WTC11 (cell line): Measurements from ENCODE around the gene DDOST. TPM values are rescaled to one million over a fixed set of nuclear protein-coding genes. Genes with fewer than 3 reads are reported as not detected.

Experiments used
- ATAC-seq: fragments of 200-7000 bp; cut with Tn5 transposase; 2 replicates; pipeline ENCODE4 v1.10.0; 2021; ENCODE audit warnings: mild to moderate bottlenecking, moderate library complexity
- CTCF ChIA-PET: fragments of 300-600 bp; sonication (Branson Sonifier 250); formaldehyde crosslinking; loops from one replicate; lab custom pipeline; 2021; ENCODE audit warnings: antibody characterized with exemption; lab: Charles Lee
- POLR2A ChIA-PET: fragments of 350-600 bp; sonication (Branson Sonifier 250); formaldehyde crosslinking; loops from one replicate; lab custom pipeline; 2021; ENCODE audit warnings: antibody characterized with exemption; lab: Charles Lee
- DNase-seq: peaks from one replicate; pipeline ENCODE4 v3.0.0; 2021; ENCODE audit warnings: low spot score
- H3K27ac Mint-ChIP-seq: 2 replicates; pipeline ENCODE4 v1.8.0; 2021; ENCODE audit warnings: mixed read lengths
- H3K27me3 Mint-ChIP-seq: 2 replicates; pipeline ENCODE4 v1.8.0; 2021; ENCODE audit warnings: low read depth, mild to moderate bottlenecking, moderate library complexity, mixed read lengths
- H3K36me3 Mint-ChIP-seq: 2 replicates; pipeline ENCODE4 v1.8.0; 2021; ENCODE audit warnings: mixed read lengths
- H3K4me1 Mint-ChIP-seq: 2 replicates; pipeline ENCODE4 v1.8.0; 2022; ENCODE audit warnings: mixed read lengths
- H3K4me3 Mint-ChIP-seq: 2 replicates; pipeline ENCODE4 v1.8.0; 2021; ENCODE audit warnings: mild to moderate bottlenecking, moderate library complexity, mixed read lengths
- H3K9me3 Mint-ChIP-seq: 2 replicates; pipeline ENCODE4 v1.8.0; 2021; ENCODE audit warnings: mixed read lengths
- ATF1 ChIP-seq: sonication (generic); formaldehyde crosslinking; IDR thresholded peaks from 2 replicates; pipeline ENCODE4 v1.8.1; 2023; ENCODE audit warnings: mild to moderate bottlenecking, moderate library complexity, missing genetic modification reagents
- CREM ChIP-seq: sonication (generic); formaldehyde crosslinking; IDR thresholded peaks from 2 replicates; pipeline ENCODE4 v1.8.1; 2022; ENCODE audit warnings: mild to moderate bottlenecking, missing genetic modification reagents, moderate library complexity
- CTCF ChIP-seq: fragments of 200-600 bp; IDR thresholded peaks from 2 replicates; pipeline ENCODE4 v1.8.0; 2022; ENCODE audit warnings: antibody characterized with exemption
- ELF4 ChIP-seq: sonication (generic); formaldehyde crosslinking; IDR thresholded peaks from 2 replicates; pipeline ENCODE4 v1.8.1; 2022; ENCODE audit warnings: low read depth, mild to moderate bottlenecking, moderate library complexity, missing genetic modification reagents
- ETV6 ChIP-seq: sonication (generic); formaldehyde crosslinking; IDR thresholded peaks from 2 replicates; pipeline ENCODE4 v1.8.1; 2022; ENCODE audit warnings: mild to moderate bottlenecking, missing genetic modification reagents
- GTF2I ChIP-seq: fragments of 250-450 bp; sonication (Bioruptor Pico); conservative IDR thresholded peaks from 2 replicates; pipeline ENCODE4 v1.4.0; 2021; ENCODE audit warnings: mild to moderate bottlenecking
- HMGA2 ChIP-seq: fragments of 250-450 bp; sonication (Bioruptor Pico); IDR thresholded peaks from 2 replicates; pipeline ENCODE4 v1.4.0; 2021; ENCODE audit warnings: mild to moderate bottlenecking, moderate library complexity
- JUN ChIP-seq: sonication (generic); formaldehyde crosslinking; IDR thresholded peaks from 2 replicates; pipeline ENCODE4 v1.8.0; 2023; ENCODE audit warnings: mild to moderate bottlenecking, missing genetic modification reagents
- MXD4 ChIP-seq: fragments of 250-450 bp; sonication (Bioruptor Pico); IDR thresholded peaks from 2 replicates; pipeline ENCODE4 v1.8.0; 2021; ENCODE audit warnings: mild to moderate bottlenecking, moderate library complexity, borderline replicate concordance
- NR1H2 ChIP-seq: sonication (generic); formaldehyde crosslinking; IDR thresholded peaks from 2 replicates; pipeline ENCODE4 v1.9.0; 2021; ENCODE audit warnings: mild to moderate bottlenecking, moderate library complexity, missing genetic modification reagents
- RELA ChIP-seq: sonication (generic); formaldehyde crosslinking; IDR thresholded peaks from 2 replicates; pipeline ENCODE4 v1.8.1; 2022; ENCODE audit warnings: missing genetic modification reagents, mild to moderate bottlenecking, borderline replicate concordance
- SOX15 ChIP-seq: fragments of 250-450 bp; sonication (Bioruptor Pico); IDR thresholded peaks from 2 replicates; pipeline ENCODE4 v1.9.0; 2021; ENCODE audit warnings: mild to moderate bottlenecking
- SP1 ChIP-seq: sonication (generic); formaldehyde crosslinking; conservative IDR thresholded peaks from 2 replicates; pipeline ENCODE4 v1.8.1; 2022; ENCODE audit warnings: missing genetic modification reagents
- TEAD4 ChIP-seq: sonication (generic); formaldehyde crosslinking; IDR thresholded peaks from 2 replicates; pipeline ENCODE4 v1.8.0; 2022; ENCODE audit warnings: mild to moderate bottlenecking, missing genetic modification reagents
- ZNF396 ChIP-seq: fragments of 250-450 bp; sonication (Bioruptor Pico); IDR thresholded peaks from 2 replicates; pipeline ENCODE4 v1.8.0; 2021; ENCODE audit warnings: mild to moderate bottlenecking, moderate library complexity, borderline replicate concordance
- ZNF416 ChIP-seq: fragments of 250-450 bp; sonication (Bioruptor Pico); IDR thresholded peaks from 2 replicates; pipeline ENCODE4 v1.9.0; 2021; ENCODE audit warnings: mild to moderate bottlenecking, inconsistent platforms
- total RNA-seq: library from RNA; stranded (reverse); gene quantifications from 3 replicates; pipeline ENCODE4 v1.2.3, GENCODE V29; 2021
- TF ChIP-seq, protein P1 (sequence below): fragments of 250-450 bp; sonication (Bioruptor Pico); IDR thresholded peaks from 2 replicates; pipeline ENCODE4 v1.9.0; 2021; ENCODE audit warnings: mild to moderate bottlenecking, borderline replicate concordance
- TF ChIP-seq, protein P2 (sequence below): sonication (generic); formaldehyde crosslinking; IDR thresholded peaks from 2 replicates; pipeline ENCODE4 v1.8.0; 2022; ENCODE audit warnings: mild to moderate bottlenecking, missing genetic modification reagents
- TF ChIP-seq, protein P3 (sequence below): sonication (generic); formaldehyde crosslinking; IDR thresholded peaks from 2 replicates; pipeline ENCODE4 v1.8.1; 2023; ENCODE audit warnings: mild to moderate bottlenecking, moderate library complexity, missing genetic modification reagents
- TF ChIP-seq, protein P4 (sequence below): sonication (generic); formaldehyde crosslinking; IDR thresholded peaks from 2 replicates; pipeline ENCODE4 v1.8.0; 2022; ENCODE audit warnings: mild to moderate bottlenecking, missing genetic modification reagents

DDOST gene
- total RNA-seq, 1 experiment from 2014 or later: 300 TPM

DNA sequence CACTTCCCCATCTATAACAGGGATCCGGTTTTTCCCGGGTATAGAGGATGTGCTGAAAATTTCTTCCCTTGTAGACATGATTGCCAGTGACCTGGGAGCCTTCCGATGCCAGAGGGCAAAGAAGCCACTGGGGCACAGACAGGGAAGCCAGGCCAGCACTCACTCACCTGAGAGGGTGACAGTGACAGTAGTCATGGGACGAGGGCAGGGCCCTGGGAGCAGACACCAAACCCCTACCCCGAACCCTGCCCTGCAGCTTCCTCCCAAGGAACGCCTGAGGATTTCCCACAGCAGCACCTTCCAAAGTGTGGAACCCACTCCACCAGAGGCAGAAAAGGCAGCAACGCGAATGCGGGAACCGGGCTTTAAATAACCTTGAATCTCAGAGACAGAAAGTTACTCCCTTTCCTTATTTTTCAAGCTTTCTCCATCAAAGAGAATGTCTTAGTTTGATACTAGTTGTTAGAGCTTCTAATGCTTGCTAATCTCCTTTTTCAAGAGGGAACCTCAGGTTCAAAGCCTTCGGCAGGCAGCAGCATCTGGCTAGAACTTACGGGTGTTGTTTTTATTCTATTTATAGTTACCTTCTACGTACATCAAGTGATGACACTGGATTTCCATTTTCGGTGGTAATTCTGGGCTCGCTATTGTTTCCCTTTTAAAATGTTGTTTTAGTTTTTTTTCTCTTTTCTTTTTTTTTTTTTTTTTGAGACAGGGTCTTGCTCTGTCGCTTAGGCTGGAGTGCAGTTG lies 2.8 kb downstream of the DDOST start:
- CTCF ChIA-PET: no interaction called here
- Mint-ChIP-seq H3K27ac (no peak overlapping the region), H3K4me1 (peaks cover 22% of the 10 kb centered on the region), H3K4me3 (no peak overlapping the region), H3K27me3 (no peaks in the 10 kb centered on the region)
- TF ChIP-seq NR1H2 (CRISPR knock-in tag) (no peak), CTCF (no peak), HMGA2 (CRISPR knock-in tag) (no peak), CREM (CRISPR knock-in tag) (no peak), ZNF396 (CRISPR knock-in tag) (no peak), SP1 (CRISPR knock-in tag) (no peak), MXD4 (no peak)
- TF ChIP-seq, protein P1, sequence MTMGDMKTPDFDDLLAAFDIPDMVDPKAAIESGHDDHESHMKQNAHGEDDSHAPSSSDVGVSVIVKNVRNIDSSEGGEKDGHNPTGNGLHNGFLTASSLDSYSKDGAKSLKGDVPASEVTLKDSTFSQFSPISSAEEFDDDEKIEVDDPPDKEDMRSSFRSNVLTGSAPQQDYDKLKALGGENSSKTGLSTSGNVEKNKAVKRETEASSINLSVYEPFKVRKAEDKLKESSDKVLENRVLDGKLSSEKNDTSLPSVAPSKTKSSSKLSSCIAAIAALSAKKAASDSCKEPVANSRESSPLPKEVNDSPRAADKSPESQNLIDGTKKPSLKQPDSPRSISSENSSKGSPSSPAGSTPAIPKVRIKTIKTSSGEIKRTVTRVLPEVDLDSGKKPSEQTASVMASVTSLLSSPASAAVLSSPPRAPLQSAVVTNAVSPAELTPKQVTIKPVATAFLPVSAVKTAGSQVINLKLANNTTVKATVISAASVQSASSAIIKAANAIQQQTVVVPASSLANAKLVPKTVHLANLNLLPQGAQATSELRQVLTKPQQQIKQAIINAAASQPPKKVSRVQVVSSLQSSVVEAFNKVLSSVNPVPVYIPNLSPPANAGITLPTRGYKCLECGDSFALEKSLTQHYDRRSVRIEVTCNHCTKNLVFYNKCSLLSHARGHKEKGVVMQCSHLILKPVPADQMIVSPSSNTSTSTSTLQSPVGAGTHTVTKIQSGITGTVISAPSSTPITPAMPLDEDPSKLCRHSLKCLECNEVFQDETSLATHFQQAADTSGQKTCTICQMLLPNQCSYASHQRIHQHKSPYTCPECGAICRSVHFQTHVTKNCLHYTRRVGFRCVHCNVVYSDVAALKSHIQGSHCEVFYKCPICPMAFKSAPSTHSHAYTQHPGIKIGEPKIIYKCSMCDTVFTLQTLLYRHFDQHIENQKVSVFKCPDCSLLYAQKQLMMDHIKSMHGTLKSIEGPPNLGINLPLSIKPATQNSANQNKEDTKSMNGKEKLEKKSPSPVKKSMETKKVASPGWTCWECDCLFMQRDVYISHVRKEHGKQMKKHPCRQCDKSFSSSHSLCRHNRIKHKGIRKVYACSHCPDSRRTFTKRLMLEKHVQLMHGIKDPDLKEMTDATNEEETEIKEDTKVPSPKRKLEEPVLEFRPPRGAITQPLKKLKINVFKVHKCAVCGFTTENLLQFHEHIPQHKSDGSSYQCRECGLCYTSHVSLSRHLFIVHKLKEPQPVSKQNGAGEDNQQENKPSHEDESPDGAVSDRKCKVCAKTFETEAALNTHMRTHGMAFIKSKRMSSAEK (CRISPR knock-in tag): no peak
- TF ChIP-seq, all 79 proteins: peak for 0
- ATAC-seq (no peak), DNase-seq (no peak)
- Mint-ChIP-seq H3K36me3 (peaks cover 47% of the 10 kb centered on the region), H3K9me3 (no peaks in the 10 kb centered on the region)
- POLR2A ChIA-PET: interaction anchor here (0.8 kb wide), 1 partner anchor 54 kb away, joined by 5 read pairs; no protein-coding TSS in a partner anchor

DNA sequence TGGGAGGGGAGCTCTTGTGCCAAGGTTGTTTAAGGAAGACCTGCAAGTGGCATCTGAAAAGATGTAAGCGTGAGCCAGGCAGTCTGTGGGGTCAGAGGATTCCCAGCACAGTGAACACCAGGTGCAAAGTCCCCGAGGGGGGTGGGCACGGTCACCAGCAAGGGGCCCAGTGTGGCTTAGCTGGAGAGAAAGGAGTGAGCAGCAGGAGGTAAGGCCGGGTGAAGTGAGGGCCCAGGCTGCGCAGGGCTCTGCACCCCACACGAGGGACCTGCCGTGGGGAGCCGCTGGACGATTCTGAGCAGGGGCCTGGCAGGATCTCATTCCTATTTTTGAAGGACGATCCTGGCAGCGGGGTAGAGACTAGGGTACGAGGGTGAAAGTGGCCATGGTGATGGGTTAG lies 4.1 kb downstream of the DDOST start:
- ChIA-PET CTCF (no interaction called here), POLR2A (no interaction called here)
- Mint-ChIP-seq H3K4me1 (peaks cover 14% of the 10 kb centered on the region), H3K27me3 (no peaks in the 10 kb centered on the region), H3K27ac (no peak overlapping the region), H3K9me3 (no peaks in the 10 kb centered on the region), H3K36me3 (peaks cover 60% of the 10 kb centered on the region), H3K4me3 (no peak overlapping the region)
- DNase-seq: no peak
- ATAC-seq: no peak
- TF ChIP-seq, protein P2, sequence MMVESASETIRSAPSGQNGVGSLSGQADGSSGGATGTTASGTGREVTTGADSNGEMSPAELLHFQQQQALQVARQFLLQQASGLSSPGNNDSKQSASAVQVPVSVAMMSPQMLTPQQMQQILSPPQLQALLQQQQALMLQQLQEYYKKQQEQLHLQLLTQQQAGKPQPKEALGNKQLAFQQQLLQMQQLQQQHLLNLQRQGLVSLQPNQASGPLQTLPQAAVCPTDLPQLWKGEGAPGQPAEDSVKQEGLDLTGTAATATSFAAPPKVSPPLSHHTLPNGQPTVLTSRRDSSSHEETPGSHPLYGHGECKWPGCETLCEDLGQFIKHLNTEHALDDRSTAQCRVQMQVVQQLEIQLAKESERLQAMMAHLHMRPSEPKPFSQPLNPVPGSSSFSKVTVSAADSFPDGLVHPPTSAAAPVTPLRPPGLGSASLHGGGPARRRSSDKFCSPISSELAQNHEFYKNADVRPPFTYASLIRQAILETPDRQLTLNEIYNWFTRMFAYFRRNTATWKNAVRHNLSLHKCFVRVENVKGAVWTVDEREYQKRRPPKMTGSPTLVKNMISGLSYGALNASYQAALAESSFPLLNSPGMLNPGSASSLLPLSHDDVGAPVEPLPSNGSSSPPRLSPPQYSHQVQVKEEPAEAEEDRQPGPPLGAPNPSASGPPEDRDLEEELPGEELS (CRISPR knock-in tag): no peak
- TF ChIP-seq SOX15: no peak
- TF ChIP-seq ATF1 (CRISPR knock-in tag): no peak
- no peak for TF ChIP-seq ZNF416 (CRISPR knock-in tag)
- TF ChIP-seq GTF2I (CRISPR knock-in tag): no peak
- no peak for TF ChIP-seq NR1H2 (CRISPR knock-in tag)
- TF ChIP-seq, protein P3, sequence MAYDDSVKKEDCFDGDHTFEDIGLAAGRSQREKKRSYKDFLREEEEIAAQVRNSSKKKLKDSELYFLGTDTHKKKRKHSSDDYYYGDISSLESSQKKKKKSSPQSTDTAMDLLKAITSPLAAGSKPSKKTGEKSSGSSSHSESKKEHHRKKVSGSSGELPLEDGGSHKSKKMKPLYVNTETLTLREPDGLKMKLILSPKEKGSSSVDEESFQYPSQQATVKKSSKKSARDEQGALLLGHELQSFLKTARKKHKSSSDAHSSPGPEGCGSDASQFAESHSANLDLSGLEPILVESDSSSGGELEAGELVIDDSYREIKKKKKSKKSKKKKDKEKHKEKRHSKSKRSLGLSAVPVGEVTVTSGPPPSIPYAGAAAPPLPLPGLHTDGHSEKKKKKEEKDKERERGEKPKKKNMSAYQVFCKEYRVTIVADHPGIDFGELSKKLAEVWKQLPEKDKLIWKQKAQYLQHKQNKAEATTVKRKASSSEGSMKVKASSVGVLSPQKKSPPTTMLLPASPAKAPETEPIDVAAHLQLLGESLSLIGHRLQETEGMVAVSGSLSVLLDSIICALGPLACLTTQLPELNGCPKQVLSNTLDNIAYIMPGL: no peak
- TF ChIP-seq JUN: no peak
- TF ChIP-seq RELA: no peak
- no peak for TF ChIP-seq TEAD4 (CRISPR knock-in tag)
- TF ChIP-seq, protein P1 (CRISPR knock-in tag): no peak
- TF ChIP-seq ELF4 (CRISPR knock-in tag): no peak
- TF ChIP-seq ETV6 (CRISPR knock-in tag): no peak
- TF ChIP-seq, protein P4, sequence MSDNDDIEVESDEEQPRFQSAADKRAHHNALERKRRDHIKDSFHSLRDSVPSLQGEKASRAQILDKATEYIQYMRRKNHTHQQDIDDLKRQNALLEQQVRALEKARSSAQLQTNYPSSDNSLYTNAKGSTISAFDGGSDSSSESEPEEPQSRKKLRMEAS: no peak
